GM23338 (cell line): ENCODE measurements around the gene C17orf107. TPM values are rescaled to one million over a fixed set of nuclear protein-coding genes. Genes with fewer than 3 reads are reported as not detected.

Experiments used
- ATAC-seq: fragments of 200-7000 bp; cut with Tn5 transposase; 3 replicates; pipeline ENCODE4 v1.9.1; 2020
- DNase-seq: peaks from one replicate; pipeline ENCODE4 v3.0.0-alpha.2; 2015; ENCODE audit warnings: low spot score
- H2AFZ ChIP-seq: fragments of 200-600 bp; sonication (generic); 2 replicates; pipeline ENCODE4 v1.8.0; 2016; ENCODE audit warnings: antibody characterized with exemption, mild to moderate bottlenecking, moderate library complexity
- H3F3A ChIP-seq: fragments of 200-600 bp; sonication (generic); replicated peaks from 2 replicates; pipeline ENCODE4 v1.8.0; 2017; ENCODE audit warnings: antibody characterized with exemption, mixed run types, low read depth
- H3K27ac ChIP-seq: fragments of 200-600 bp; sonication (generic); 2 replicates; pipeline ENCODE4 v1.6.1; 2016; ENCODE audit warnings: low read depth
- H3K27me3 ChIP-seq: fragments of 200-600 bp; sonication (generic); 2 replicates; pipeline ENCODE4 v1.8.0; 2016; ENCODE audit warnings: mild to moderate bottlenecking, mixed run types, moderate library complexity; ENCODE audit not compliant: insufficient read depth
- H3K36me3 ChIP-seq: fragments of 200-600 bp; sonication (generic); 2 replicates; pipeline ENCODE4 v1.8.0; 2016; ENCODE audit warnings: mild to moderate bottlenecking; ENCODE audit not compliant: insufficient read depth
- H3K4me1 ChIP-seq: fragments of 200-600 bp; sonication (generic); 2 replicates; pipeline ENCODE4 v1.8.0; 2016; ENCODE audit warnings: mild to moderate bottlenecking, moderate library complexity; ENCODE audit not compliant: insufficient read depth
- H3K4me2 ChIP-seq: fragments of 200-600 bp; sonication (generic); 2 replicates; pipeline ENCODE4 v1.7.1; 2017; ENCODE audit warnings: mixed run types
- H3K4me3 ChIP-seq: fragments of 200-600 bp; sonication (generic); 2 replicates; pipeline ENCODE4 v1.6.1; 2016; ENCODE audit warnings: mixed run types
- H3K79me2 ChIP-seq: fragments of 200-600 bp; sonication (generic); replicated peaks from 2 replicates; pipeline ENCODE4 v1.8.0; 2017; ENCODE audit warnings: mild to moderate bottlenecking; ENCODE audit not compliant: insufficient read depth
- H3K9me2 ChIP-seq: fragments of 200-600 bp; sonication (generic); 2 replicates; pipeline ENCODE4 v1.8.0; 2017; ENCODE audit not compliant: insufficient read depth
- H4K20me1 ChIP-seq: fragments of 200-600 bp; sonication (generic); replicated peaks from 2 replicates; pipeline ENCODE4 v1.8.0; 2017; ENCODE audit warnings: mild to moderate bottlenecking; ENCODE audit not compliant: insufficient read depth
- H3K27ac Mint-ChIP-seq: 2 replicates; pipeline ENCODE4 v1.8.0; 2020; ENCODE audit warnings: inconsistent platforms, mild to moderate bottlenecking, moderate library complexity, mixed read lengths
- H3K27me3 Mint-ChIP-seq: 3 replicates; pipeline ENCODE4 v1.8.0; 2022; ENCODE audit warnings: low read depth, mild to moderate bottlenecking, moderate library complexity, mixed read lengths, inconsistent platforms; ENCODE audit not compliant: insufficient read depth, poor library complexity
- H3K36me3 Mint-ChIP-seq: 3 replicates; pipeline ENCODE4 v1.8.0; 2021; ENCODE audit warnings: low read depth, mild to moderate bottlenecking, inconsistent platforms, moderate library complexity, mixed read lengths
- H3K4me1 Mint-ChIP-seq: 3 replicates; pipeline ENCODE4 v1.8.0; 2020; ENCODE audit warnings: mild to moderate bottlenecking, inconsistent platforms, mixed read lengths
- H3K4me3 Mint-ChIP-seq: 3 replicates; pipeline ENCODE4 v1.8.0; 2021; ENCODE audit warnings: moderate library complexity, mild to moderate bottlenecking, inconsistent platforms, mixed read lengths
- H3K9me3 Mint-ChIP-seq: 3 replicates; pipeline ENCODE4 v1.8.0; 2020; ENCODE audit warnings: moderate library complexity, mild to moderate bottlenecking, inconsistent platforms, mixed read lengths
- EZH2phosphoT487 ChIP-seq: fragments of 200-600 bp; sonication (generic); IDR thresholded peaks from one replicate; pipeline ENCODE4 v1.8.1; 2018; ENCODE audit warnings: antibody characterized with exemption; ENCODE audit not compliant: unreplicated experiment
- NANOG ChIP-seq: IDR thresholded peaks from 2 replicates; pipeline ENCODE4 v1.6.1; 2016; ENCODE audit warnings: antibody characterized with exemption, borderline replicate concordance
- POLR2AphosphoS5 ChIP-seq: IDR thresholded peaks from 2 replicates; pipeline ENCODE4 v1.6.1; 2016; ENCODE audit warnings: antibody characterized with exemption, low read depth
- REST ChIP-seq: IDR thresholded peaks from one replicate; pipeline ENCODE4 v1.6.1; 2018; ENCODE audit warnings: antibody characterized with exemption; ENCODE audit not compliant: unreplicated experiment
- ZNF114 ChIP-seq: fragments of 250-450 bp; sonication (Bioruptor Pico); IDR thresholded peaks from 2 replicates; pipeline ENCODE4 v1.5.0; 2020; ENCODE audit warnings: mild to moderate bottlenecking, moderate library complexity
- ZNF331 ChIP-seq: fragments of 250-450 bp; sonication (Bioruptor Pico); IDR thresholded peaks from 2 replicates; pipeline ENCODE4 v1.5.0; 2020; ENCODE audit warnings: low read depth, mild to moderate bottlenecking, moderate library complexity
- polyA plus RNA-seq: library from polyadenylated mRNA; unstranded; fragments of >200 nt; fragmentation: Nextera tagmentation; extraction: Ambion mirVana; gene quantifications from 2 replicates; pipeline ENCODE4 v1.2.1, GENCODE V29; 2016
- total RNA-seq: library from RNA; depleted of rRNA; stranded (reverse); fragments of >200 nt; shearing (Covaris generic); gene quantifications from 2 replicates; pipeline ENCODE4 v1.2.3, GENCODE V29; 2014
- TF ChIP-seq, protein P1 (sequence below): fragments of 250-450 bp; sonication (Bioruptor Pico); IDR thresholded peaks from 2 replicates; pipeline ENCODE4 v1.5.0; 2020; ENCODE audit warnings: mild to moderate bottlenecking, moderate library complexity

C17orf107 gene
- total and polyA plus RNA-seq, 2 experiments from 2014 or later, result 1.9 to 5.9 TPM

DNA sequence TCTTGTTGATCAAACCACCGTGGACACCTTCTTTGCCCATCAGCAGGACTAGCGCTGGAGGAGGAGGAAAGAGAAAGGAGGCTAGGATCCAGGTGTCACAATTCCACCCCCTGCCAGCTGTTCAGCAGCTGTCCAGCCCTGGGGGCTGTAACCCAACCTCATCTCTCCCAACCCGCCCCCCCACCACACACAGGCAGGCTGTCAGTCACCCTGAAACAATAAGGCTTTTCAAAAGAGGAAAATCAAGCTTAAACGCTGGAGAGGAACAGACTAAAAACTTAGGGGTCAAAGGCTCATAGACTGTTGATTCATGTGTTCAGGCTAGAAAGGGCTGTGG lies 46.6 kb downstream of the C17orf107 start:
- Histone ChIP-seq H3K4me1 (peaks cover 39% of the 10 kb centered on the region), H4K20me1 (peaks cover 33% of the 10 kb centered on the region), H3K79me2 (peaks cover 55% of the 10 kb centered on the region), H3K4me2 (peak overlapping the region; percentile 96), H3K27me3 (no peaks in the 10 kb centered on the region), H2AFZ (no peak overlapping the region), H3K4me3 (peak overlapping the region; percentile 96), H3K36me3 (peaks cover 21% of the 10 kb centered on the region), H3K9me2 (no peaks in the 10 kb centered on the region), H3F3A (peaks cover 55% of the 10 kb centered on the region), H3K27ac (peak overlapping the region; percentile 100)
- no peaks in the 10 kb centered on the region; the same call in 2 of the 3 replicates for H3K9me3 Mint-ChIP-seq
- peaks cover 67% of the 10 kb centered on the region for H3K36me3 Mint-ChIP-seq
- peaks cover 42% of the 10 kb centered on the region for H3K4me1 Mint-ChIP-seq
- peak overlapping the region; percentile 92 for H3K27ac Mint-ChIP-seq
- peaks cover 31% of the 10 kb centered on the region for H3K27me3 Mint-ChIP-seq
- DNase-seq (no peak), ATAC-seq (no peak)
- TF ChIP-seq REST (no peak), NANOG (no peak), ZNF331 (no peak), EZH2phosphoT487 (no peak), ZNF114 (CRISPR knock-in tag) (no peak), POLR2AphosphoS5 (peak; percentile 27; the same call in 1 of the 2 replicates)
- TF ChIP-seq, protein P1, sequence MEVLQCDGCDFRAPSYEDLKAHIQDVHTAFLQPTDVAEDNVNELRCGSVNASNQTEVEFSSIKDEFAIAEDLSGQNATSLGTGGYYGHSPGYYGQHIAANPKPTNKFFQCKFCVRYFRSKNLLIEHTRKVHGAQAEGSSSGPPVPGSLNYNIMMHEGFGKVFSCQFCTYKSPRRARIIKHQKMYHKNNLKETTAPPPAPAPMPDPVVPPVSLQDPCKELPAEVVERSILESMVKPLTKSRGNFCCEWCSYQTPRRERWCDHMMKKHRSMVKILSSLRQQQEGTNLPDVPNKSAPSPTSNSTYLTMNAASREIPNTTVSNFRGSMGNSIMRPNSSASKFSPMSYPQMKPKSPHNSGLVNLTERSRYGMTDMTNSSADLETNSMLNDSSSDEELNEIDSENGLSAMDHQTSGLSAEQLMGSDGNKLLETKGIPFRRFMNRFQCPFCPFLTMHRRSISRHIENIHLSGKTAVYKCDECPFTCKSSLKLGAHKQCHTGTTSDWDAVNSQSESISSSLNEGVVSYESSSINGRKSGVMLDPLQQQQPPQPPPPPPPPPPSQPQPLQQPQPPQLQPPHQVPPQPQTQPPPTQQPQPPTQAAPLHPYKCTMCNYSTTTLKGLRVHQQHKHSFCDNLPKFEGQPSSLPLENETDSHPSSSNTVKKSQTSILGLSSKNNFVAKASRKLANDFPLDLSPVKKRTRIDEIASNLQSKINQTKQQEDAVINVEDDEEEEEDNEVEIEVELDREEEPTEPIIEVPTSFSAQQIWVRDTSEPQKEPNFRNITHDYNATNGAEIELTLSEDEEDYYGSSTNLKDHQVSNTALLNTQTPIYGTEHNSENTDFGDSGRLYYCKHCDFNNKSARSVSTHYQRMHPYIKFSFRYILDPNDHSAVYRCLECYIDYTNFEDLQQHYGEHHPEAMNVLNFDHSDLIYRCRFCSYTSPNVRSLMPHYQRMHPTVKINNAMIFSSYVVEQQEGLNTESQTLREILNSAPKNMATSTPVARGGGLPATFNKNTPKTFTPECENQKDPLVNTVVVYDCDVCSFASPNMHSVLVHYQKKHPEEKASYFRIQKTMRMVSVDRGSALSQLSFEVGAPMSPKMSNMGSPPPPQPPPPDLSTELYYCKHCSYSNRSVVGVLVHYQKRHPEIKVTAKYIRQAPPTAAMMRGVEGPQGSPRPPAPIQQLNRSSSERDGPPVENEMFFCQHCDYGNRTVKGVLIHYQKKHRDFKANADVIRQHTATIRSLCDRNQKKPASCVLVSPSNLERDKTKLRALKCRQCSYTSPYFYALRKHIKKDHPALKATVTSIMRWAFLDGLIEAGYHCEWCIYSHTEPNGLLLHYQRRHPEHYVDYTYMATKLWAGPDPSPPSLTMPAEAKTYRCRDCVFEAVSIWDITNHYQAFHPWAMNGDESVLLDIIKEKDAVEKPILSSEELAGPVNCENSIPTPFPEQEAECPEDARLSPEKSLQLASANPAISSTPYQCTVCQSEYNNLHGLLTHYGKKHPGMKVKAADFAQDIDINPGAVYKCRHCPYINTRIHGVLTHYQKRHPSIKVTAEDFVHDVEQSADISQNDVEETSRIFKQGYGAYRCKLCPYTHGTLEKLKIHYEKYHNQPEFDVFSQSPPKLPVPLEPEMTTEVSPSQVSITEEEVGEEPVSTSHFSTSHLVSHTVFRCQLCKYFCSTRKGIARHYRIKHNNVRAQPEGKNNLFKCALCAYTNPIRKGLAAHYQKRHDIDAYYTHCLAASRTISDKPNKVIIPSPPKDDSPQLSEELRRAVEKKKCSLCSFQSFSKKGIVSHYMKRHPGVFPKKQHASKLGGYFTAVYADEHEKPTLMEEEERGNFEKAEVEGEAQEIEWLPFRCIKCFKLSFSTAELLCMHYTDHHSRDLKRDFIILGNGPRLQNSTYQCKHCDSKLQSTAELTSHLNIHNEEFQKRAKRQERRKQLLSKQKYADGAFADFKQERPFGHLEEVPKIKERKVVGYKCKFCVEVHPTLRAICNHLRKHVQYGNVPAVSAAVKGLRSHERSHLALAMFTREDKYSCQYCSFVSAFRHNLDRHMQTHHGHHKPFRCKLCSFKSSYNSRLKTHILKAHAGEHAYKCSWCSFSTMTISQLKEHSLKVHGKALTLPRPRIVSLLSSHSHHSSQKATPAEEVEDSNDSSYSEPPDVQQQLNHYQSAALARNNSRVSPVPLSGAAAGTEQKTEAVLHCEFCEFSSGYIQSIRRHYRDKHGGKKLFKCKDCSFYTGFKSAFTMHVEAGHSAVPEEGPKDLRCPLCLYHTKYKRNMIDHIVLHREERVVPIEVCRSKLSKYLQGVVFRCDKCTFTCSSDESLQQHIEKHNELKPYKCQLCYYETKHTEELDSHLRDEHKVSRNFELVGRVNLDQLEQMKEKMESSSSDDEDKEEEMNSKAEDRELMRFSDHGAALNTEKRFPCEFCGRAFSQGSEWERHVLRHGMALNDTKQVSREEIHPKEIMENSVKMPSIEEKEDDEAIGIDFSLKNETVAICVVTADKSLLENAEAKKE (CRISPR knock-in tag), result no peak
- peak overlapping the region; percentile 92 for H3K4me3 Mint-ChIP-seq
